Tibial artery (tissue), 4 donors: ENCODE data around the gene RFNG.

Experiments used
- DNase-seq, 2 donors: peaks; one replicate each; pipeline ENCODE4 v3.0.0-alpha.2; 2019
- H3K27ac ChIP-seq, 2 donors: fragments of 200-600 bp; sonication (generic) in 1 of 2; 1 replicate in 1 of 2; 2 replicates in 1 of 2; pipeline ENCODE4 v1.5.1; 2018 to 2019; ENCODE audit warnings: mild to moderate bottlenecking in 1 of 2
- H3K27me3 ChIP-seq, 2 donors: fragments of 200-600 bp; sonication (generic) in 1 of 2; one replicate each; pipeline versions ENCODE4 v1.5.1 to v1.6.0; 2016 to 2019
- H3K36me3 ChIP-seq, 3 donors: fragments of 200-600 bp; sonication (generic) in 2 of 3; one replicate each; pipeline ENCODE4 v1.5.1; 2016 to 2019; ENCODE audit warnings: mild to moderate bottlenecking in 2 of 3
- H3K4me1 ChIP-seq, 4 donors: fragments of 200-600 bp; sonication (generic) in 2 of 4; 1 replicate in 3 of 4; 2 replicates in 1 of 4; pipeline ENCODE4 v1.5.1; 2016 to 2019
- H3K4me3 ChIP-seq, 2 donors: fragments of 200-600 bp; sonication (generic) in 1 of 2; 1 replicate in 1 of 2; 2 replicates in 1 of 2; pipeline ENCODE4 v1.5.1; 2018 to 2019; ENCODE audit warnings: mild to moderate bottlenecking in 2 of 2
- H3K9me3 ChIP-seq, 3 donors: fragments of 200-600 bp; sonication (generic) in 1 of 3; one replicate each; pipeline ENCODE4 v1.5.1; 2016 to 2019
- CTCF ChIP-seq, 2 experiments: fragments of 200-600 bp in 1 of 2; fragments of 450-650 bp in 1 of 2; IDR thresholded peaks; one replicate each; pipeline ENCODE4 v1.5.1; 2017 to 2019; ENCODE audit warnings: antibody characterized with exemption in 2 of 2, mild to moderate bottlenecking in 1 of 2, moderate library complexity in 1 of 2
- intact Hi-C: fragments of 100-400 bp; cut with DNase I; formaldehyde crosslinking; loops from one replicate; pipeline ENCODE4 v1.15.0; 2023; ENCODE audit warnings: low total_unique reads

Gene RFNG

GRCh38 chr17:82008258-82008940 is 43.2 kb downstream of the RFNG start:
- intact Hi-C loops, result no loop called here
- H3K9me3 ChIP-seq, result no peaks in the 10 kb centered on the region
- peaks cover 0 to 29% (median 10%) of the 10 kb centered on the region in 3 donors for H3K36me3 ChIP-seq
- H3K4me3 ChIP-seq, result no peak overlapping the region
- no peaks in the 10 kb centered on the region for H3K27me3 ChIP-seq
- no peak for TF ChIP-seq CTCF (IDR thresholded peaks at IDR 0.05)
- no peak overlapping the region for H3K27ac ChIP-seq
- DNase-seq, result no peak
- peaks cover 5 to 64% (median 43%) of the 10 kb centered on the region in 4 donors for H3K4me1 ChIP-seq

DNA sequence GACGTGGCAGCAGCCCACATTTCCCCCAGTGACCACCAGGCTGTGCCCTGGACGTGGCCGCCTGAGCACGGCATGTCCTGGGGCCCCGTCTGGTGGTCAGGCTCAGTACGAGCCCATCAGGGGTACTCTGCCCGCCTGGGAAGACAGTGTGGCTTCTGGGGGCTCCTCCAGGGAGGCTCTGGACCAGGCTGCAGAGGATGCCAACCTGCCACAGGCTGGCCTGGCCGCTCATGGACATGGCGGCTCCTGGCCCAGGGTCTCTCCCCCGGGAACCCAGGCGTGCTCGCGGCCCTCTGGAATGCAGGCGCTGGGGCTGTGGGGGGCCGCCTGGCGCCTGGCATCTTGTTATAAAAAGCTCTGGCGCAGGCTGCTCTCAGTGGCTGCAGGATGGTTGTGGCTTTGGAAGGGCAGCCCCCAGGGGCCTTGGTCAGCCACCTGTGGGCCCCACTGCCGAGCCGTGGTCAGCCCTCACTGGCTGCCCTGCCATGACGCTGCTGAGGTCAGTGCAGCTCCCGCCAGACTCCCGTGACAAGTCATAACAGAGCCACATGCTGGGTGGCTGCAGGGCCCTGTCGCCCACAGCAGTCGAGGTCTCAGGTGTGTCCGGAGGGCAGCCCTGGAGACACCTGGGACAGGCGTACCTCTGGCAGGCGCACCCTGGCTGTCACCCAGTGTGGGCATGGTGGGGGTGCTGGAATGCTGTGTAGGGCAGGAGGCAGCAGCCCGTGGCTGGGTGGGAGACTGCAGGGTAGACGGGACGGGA is 43.9 kb downstream of the RFNG start:
- Histone ChIP-seq H3K27me3 (no peaks in the 10 kb centered on the region), H3K4me1 (peaks cover 6 to 64% (median 49%) of the 10 kb centered on the region in 4 donors), H3K36me3 (peaks cover 0 to 29% (median 10%) of the 10 kb centered on the region in 3 donors), H3K9me3 (no peaks in the 10 kb centered on the region), H3K4me3 (no peak overlapping the region), H3K27ac (no peak overlapping the region)
- DNase-seq, result no peak
- TF ChIP-seq CTCF (IDR thresholded peaks at IDR 0.05), result no peak
- intact Hi-C loops, result no loop called here

GRCh38 chr17:82007228-82007494 is 44.5 kb downstream of the RFNG start:
- H3K4me3 ChIP-seq, result no peak overlapping the region
- intact Hi-C loops, result no loop called here
- DNase-seq, result no peak
- H3K27ac ChIP-seq, result peak overlapping the region in 1 of 2 donors; percentile 11
- H3K9me3 ChIP-seq, result no peaks in the 10 kb centered on the region
- TF ChIP-seq CTCF (IDR thresholded peaks at IDR 0.05), result no peak
- H3K27me3 ChIP-seq, result no peaks in the 10 kb centered on the region
- peaks cover 6 to 62% (median 51%) of the 10 kb centered on the region in 4 donors for H3K4me1 ChIP-seq
- peaks cover 0 to 25% (median 7%) of the 10 kb centered on the region in 3 donors for H3K36me3 ChIP-seq

DNA sequence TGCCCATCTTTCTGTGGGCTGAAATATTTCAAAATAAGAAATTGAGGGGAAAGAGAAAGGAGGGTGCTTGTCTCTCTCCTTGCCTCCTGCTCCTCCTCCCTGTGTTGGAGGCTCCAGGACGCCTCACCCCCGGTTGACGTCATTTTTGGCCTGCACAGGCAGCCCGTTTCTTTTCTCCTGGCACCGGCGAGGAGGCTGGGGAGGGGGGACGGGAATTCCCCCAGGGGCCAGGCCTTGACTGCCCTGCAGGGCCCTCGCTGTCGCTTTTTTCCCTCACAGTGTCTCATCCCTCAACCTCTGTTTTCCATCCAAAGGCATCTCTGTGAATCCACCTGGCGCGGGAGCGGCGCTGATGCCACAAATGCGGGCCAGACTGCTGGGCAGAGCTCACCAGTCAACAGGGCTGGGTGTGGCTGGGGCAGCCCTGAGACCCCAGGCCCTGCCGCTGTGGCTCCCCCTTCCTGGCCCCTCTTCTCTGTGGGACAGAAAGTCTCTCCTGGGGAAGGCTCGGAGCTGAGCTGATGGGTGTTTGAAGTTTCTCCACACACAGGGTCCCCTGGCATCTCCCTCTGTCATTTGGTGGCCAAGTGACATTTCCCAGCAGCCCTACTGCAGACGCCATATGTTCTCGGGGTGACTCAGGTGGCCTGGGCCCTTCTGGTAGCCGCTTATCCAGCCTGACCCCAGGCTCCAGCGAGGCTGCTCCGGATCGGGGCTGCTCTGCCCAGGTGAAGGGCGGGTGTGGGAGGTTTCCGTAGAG is 45.0 kb downstream of the RFNG start:
- H3K9me3 ChIP-seq, result no peaks in the 10 kb centered on the region
- intact Hi-C loops, result no loop called here
- H3K36me3 ChIP-seq, result peaks cover 0 to 20% (median 3%) of the 10 kb centered on the region in 3 donors
- no peak for DNase-seq
- H3K4me3 ChIP-seq, result no peak overlapping the region
- H3K27ac ChIP-seq, result peak overlapping the region in 1 of 2 donors; percentile 11
- no peak for TF ChIP-seq CTCF (IDR thresholded peaks at IDR 0.05)
- peaks cover 6 to 62% (median 51%) of the 10 kb centered on the region in 4 donors for H3K4me1 ChIP-seq
- H3K27me3 ChIP-seq, result no peaks in the 10 kb centered on the region

DNA sequence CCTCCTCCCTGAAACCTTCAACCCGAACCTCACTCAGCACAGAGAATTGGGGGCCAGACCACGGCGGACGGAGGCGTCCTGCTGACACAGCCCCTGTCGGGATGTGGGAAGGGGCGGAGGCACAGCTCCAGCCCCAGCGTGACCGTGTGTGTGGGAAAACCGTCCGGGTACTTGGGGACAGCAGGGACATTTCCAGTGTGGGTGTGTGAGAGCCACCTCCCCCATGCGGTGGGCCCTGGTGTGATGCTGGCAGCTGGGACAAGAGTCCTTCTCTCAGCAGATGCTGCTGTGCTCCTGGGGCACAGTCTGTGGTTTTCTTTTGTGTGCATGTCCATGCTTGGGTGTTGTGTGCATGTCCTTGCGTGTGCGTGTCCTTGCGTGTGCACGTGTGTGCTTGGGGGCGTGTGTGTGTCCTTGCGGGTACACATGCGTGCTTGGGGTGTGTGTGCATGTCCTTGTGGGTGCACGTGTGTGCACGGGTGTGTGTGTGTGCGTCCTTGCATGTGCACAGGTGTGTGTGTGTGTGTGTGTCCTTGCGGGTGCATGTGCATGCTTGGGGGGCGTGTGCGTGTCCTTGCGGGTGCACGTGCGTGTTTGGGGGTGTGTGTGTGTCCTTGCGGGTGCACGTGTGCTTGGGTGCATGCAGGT is 45.8 kb downstream of the RFNG start:
- no peak for TF ChIP-seq CTCF (IDR thresholded peaks at IDR 0.05)
- intact Hi-C loops, result no loop called here
- H3K9me3 ChIP-seq, result no peaks in the 10 kb centered on the region
- DNase-seq, result no peak
- H3K36me3 ChIP-seq, result peaks cover 0 to 13% (median 0%) of the 10 kb centered on the region in 3 donors
- H3K27me3 ChIP-seq, result no peaks in the 10 kb centered on the region
- H3K4me1 ChIP-seq, result peaks cover 6 to 62% (median 51%) of the 10 kb centered on the region in 4 donors
- no peak overlapping the region for H3K27ac ChIP-seq
- H3K4me3 ChIP-seq, result no peak overlapping the region
